HEK293 (cell line): ENCODE results near the gene UBALD2.

Source experiments
- FEZF1 ChIP-seq: fragments of 450-650 bp; formaldehyde crosslinking; IDR thresholded peaks from 2 replicates; pipeline ENCODE4 v1.5.1; 2016; ENCODE audit warnings: missing biosample characterization, missing genetic modification characterization
- KLF16 ChIP-seq: fragments of 450-650 bp; formaldehyde crosslinking; IDR thresholded peaks from 2 replicates; pipeline ENCODE4 v1.5.1; 2017; ENCODE audit warnings: missing biosample characterization, missing genetic modification characterization
- MZF1 ChIP-seq: fragments of 450-650 bp; formaldehyde crosslinking; IDR thresholded peaks from 2 replicates; pipeline ENCODE4 v1.5.1; 2017; ENCODE audit warnings: missing biosample characterization, missing genetic modification characterization, borderline replicate concordance
- SCRT2 ChIP-seq: fragments of 450-650 bp; formaldehyde crosslinking; IDR thresholded peaks from 2 replicates; pipeline ENCODE4 v1.5.1; 2016; ENCODE audit warnings: missing biosample characterization, missing genetic modification characterization
- ZFP3 ChIP-seq: fragments of 450-650 bp; formaldehyde crosslinking; IDR thresholded peaks from 2 replicates; pipeline ENCODE4 v1.5.1; 2016; ENCODE audit warnings: low read depth, missing biosample characterization, missing genetic modification characterization
- ZFP37 ChIP-seq: fragments of 450-650 bp; formaldehyde crosslinking; IDR thresholded peaks from 2 replicates; pipeline ENCODE4 v1.5.1; 2016; ENCODE audit warnings: missing biosample characterization, missing genetic modification characterization
- ZFP69B ChIP-seq: fragments of 450-650 bp; formaldehyde crosslinking; IDR thresholded peaks from 2 replicates; pipeline ENCODE4 v1.5.1; 2016; ENCODE audit warnings: missing biosample characterization, missing genetic modification characterization
- ZNF114 ChIP-seq: fragments of 450-650 bp; formaldehyde crosslinking; IDR thresholded peaks from 2 replicates; pipeline ENCODE4 v1.5.0; 2017; ENCODE audit warnings: missing biosample characterization, missing genetic modification characterization
- ZNF146 ChIP-seq: fragments of 450-650 bp; formaldehyde crosslinking; IDR thresholded peaks from 2 replicates; pipeline ENCODE4 v1.5.1; 2016; ENCODE audit warnings: missing biosample characterization, missing genetic modification characterization
- ZNF155 ChIP-seq: fragments of 450-650 bp; formaldehyde crosslinking; IDR thresholded peaks from 2 replicates; pipeline ENCODE4 v1.5.1; 2016; ENCODE audit warnings: missing biosample characterization, missing genetic modification characterization
- ZNF174 ChIP-seq: fragments of 450-650 bp; formaldehyde crosslinking; IDR thresholded peaks from 2 replicates; pipeline ENCODE4 v1.5.0; 2017; ENCODE audit warnings: missing biosample characterization, mild to moderate bottlenecking, missing genetic modification characterization
- ZNF514 ChIP-seq: fragments of 450-650 bp; formaldehyde crosslinking; IDR thresholded peaks from 2 replicates; pipeline ENCODE4 v1.5.1; 2016; ENCODE audit warnings: missing biosample characterization, missing genetic modification characterization
- ZNF791 ChIP-seq: fragments of 450-650 bp; formaldehyde crosslinking; IDR thresholded peaks from 2 replicates; pipeline ENCODE4 v1.5.1; 2016; ENCODE audit warnings: missing biosample characterization, missing genetic modification characterization
- ZSCAN16 ChIP-seq: fragments of 450-650 bp; formaldehyde crosslinking; IDR thresholded peaks from 2 replicates; pipeline ENCODE4 v1.5.1; 2016; ENCODE audit warnings: missing biosample characterization, missing genetic modification characterization
- ZSCAN23 ChIP-seq: fragments of 450-650 bp; formaldehyde crosslinking; IDR thresholded peaks from 2 replicates; pipeline ENCODE4 v1.5.1; 2016; ENCODE audit warnings: missing biosample characterization, missing genetic modification characterization
- TF ChIP-seq, protein P1 (sequence below): fragments of 450-650 bp; formaldehyde crosslinking; IDR thresholded peaks from 2 replicates; pipeline ENCODE4 v1.5.1; 2016; ENCODE audit warnings: missing biosample characterization, missing genetic modification characterization
- TF ChIP-seq, protein P2 (sequence below): fragments of 450-650 bp; formaldehyde crosslinking; IDR thresholded peaks from 2 replicates; pipeline ENCODE4 v1.5.1; 2016; ENCODE audit warnings: missing biosample characterization, missing genetic modification characterization, low read depth
- TF ChIP-seq, protein P3 (sequence below): fragments of 450-650 bp; formaldehyde crosslinking; IDR thresholded peaks from 2 replicates; pipeline ENCODE4 v1.5.1; 2016; ENCODE audit warnings: missing biosample characterization, missing genetic modification characterization
- TF ChIP-seq, protein P4 (sequence below): fragments of 450-650 bp; formaldehyde crosslinking; IDR thresholded peaks from 2 replicates; pipeline ENCODE4 v1.5.1; 2016; ENCODE audit warnings: missing biosample characterization, missing genetic modification characterization, borderline replicate concordance
- TF ChIP-seq, protein P5 (sequence below): sonication (generic); formaldehyde crosslinking; IDR thresholded peaks from 2 replicates; pipeline ENCODE4 v1.8.1; 2022; ENCODE audit warnings: mild to moderate bottlenecking, moderate library complexity, missing genetic modification reagents
- TF ChIP-seq, protein P6 (sequence below): fragments of 450-650 bp; IDR thresholded peaks from 2 replicates; pipeline ENCODE4 v1.5.1; 2018; ENCODE audit warnings: missing biosample characterization, missing genetic modification characterization
- TF ChIP-seq, protein P7 (sequence below): fragments of 450-650 bp; formaldehyde crosslinking; IDR thresholded peaks from 2 replicates; pipeline ENCODE4 v1.5.1; 2016; ENCODE audit warnings: missing biosample characterization, missing genetic modification characterization

Gene UBALD2

DNA sequence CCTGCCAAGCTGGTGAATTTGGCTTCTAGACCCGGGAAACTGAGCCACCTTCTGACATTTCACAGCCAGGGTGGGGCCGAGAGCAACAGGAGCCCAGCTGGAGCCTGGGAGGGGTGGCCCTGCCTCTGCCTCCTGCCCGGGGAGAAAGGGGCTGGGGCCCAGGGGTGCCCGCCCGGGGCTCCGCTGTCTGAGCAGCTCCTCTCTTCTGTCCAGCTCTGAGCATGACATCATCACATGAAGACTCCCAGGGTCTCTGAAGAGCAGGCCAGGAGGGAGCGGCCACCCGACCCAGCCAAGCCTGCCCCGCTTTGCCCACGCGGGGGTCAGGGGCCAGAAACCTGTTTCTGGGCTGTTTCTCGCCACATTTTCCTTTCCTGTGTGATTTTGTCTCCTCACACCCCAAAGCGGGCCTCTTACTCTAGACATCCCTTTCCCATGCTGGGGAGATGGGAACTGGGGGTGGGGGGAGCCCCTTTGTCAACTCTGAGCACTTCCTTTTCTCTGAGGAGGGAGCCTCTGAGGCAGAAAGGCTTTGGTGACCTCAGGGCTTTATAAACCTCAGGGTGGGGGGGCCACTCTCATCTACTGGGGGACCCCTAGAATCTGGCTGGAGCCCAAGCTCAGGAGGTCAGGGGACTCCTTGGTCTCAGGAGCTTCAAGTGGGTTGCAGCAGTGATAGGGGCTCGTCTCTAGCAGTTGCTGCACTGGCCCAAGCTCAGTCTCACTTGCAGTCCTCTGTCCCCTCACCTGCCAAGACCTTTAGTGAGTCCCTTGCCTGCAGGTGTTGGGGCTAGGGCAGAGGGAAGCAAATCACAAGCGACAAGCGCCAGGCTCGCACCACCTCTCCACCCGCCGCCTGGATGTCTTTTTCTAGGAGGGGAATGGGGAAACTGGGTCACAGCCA, 7.6 kb downstream of the UBALD2 start (continued):
- TF ChIP-seq, protein P1, sequence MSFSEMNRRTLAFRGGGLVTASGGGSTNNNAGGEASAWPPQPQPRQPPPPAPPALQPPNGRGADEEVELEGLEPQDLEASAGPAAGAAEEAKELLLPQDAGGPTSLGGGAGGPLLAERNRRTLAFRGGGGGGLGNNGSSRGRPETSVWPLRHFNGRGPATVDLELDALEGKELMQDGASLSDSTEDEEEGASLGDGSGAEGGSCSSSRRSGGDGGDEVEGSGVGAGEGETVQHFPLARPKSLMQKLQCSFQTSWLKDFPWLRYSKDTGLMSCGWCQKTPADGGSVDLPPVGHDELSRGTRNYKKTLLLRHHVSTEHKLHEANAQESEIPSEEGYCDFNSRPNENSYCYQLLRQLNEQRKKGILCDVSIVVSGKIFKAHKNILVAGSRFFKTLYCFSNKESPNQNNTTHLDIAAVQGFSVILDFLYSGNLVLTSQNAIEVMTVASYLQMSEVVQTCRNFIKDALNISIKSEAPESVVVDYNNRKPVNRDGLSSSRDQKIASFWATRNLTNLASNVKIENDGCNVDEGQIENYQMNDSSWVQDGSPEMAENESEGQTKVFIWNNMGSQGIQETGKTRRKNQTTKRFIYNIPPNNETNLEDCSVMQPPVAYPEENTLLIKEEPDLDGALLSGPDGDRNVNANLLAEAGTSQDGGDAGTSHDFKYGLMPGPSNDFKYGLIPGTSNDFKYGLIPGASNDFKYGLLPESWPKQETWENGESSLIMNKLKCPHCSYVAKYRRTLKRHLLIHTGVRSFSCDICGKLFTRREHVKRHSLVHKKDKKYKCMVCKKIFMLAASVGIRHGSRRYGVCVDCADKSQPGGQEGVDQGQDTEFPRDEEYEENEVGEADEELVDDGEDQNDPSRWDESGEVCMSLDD (tag by site-specific recombination) = peak; percentile 33; the same call in 1 of the 2 replicates
- no peak for TF ChIP-seq ZNF155 (tag by site-specific recombination)
- TF ChIP-seq MZF1 (tag by site-specific recombination) = no peak
- TF ChIP-seq, protein P2, sequence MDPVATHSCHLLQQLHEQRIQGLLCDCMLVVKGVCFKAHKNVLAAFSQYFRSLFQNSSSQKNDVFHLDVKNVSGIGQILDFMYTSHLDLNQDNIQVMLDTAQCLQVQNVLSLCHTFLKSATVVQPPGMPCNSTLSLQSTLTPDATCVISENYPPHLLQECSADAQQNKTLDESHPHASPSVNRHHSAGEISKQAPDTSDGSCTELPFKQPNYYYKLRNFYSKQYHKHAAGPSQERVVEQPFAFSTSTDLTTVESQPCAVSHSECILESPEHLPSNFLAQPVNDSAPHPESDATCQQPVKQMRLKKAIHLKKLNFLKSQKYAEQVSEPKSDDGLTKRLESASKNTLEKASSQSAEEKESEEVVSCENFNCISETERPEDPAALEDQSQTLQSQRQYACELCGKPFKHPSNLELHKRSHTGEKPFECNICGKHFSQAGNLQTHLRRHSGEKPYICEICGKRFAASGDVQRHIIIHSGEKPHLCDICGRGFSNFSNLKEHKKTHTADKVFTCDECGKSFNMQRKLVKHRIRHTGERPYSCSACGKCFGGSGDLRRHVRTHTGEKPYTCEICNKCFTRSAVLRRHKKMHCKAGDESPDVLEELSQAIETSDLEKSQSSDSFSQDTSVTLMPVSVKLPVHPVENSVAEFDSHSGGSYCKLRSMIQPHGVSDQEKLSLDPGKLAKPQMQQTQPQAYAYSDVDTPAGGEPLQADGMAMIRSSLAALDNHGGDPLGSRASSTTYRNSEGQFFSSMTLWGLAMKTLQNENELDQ = no peak
- TF ChIP-seq, protein P3, sequence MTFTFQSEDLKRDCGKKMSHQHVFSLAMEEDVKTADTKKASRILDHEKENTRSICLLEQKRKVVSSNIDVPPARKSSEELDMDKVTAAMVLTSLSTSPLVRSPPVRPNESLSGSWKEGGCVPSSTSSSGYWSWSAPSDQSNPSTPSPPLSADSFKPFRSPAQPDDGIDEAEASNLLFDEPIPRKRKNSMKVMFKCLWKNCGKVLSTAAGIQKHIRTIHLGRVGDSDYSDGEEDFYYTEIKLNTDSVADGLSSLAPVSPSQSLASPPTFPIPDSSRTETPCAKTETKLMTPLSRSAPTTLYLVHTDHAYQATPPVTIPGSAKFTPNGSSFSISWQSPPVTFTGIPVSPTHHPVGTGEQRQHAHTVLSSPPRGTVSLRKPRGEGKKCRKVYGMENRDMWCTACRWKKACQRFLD (tag by site-specific recombination) = no peak
- no peak for TF ChIP-seq ZNF514 (tag by site-specific recombination)
- peak; percentile 81 for TF ChIP-seq SCRT2 (tag by site-specific recombination)
- no peak for TF ChIP-seq ZSCAN23 (tag by site-specific recombination)
- TF ChIP-seq, protein P4, sequence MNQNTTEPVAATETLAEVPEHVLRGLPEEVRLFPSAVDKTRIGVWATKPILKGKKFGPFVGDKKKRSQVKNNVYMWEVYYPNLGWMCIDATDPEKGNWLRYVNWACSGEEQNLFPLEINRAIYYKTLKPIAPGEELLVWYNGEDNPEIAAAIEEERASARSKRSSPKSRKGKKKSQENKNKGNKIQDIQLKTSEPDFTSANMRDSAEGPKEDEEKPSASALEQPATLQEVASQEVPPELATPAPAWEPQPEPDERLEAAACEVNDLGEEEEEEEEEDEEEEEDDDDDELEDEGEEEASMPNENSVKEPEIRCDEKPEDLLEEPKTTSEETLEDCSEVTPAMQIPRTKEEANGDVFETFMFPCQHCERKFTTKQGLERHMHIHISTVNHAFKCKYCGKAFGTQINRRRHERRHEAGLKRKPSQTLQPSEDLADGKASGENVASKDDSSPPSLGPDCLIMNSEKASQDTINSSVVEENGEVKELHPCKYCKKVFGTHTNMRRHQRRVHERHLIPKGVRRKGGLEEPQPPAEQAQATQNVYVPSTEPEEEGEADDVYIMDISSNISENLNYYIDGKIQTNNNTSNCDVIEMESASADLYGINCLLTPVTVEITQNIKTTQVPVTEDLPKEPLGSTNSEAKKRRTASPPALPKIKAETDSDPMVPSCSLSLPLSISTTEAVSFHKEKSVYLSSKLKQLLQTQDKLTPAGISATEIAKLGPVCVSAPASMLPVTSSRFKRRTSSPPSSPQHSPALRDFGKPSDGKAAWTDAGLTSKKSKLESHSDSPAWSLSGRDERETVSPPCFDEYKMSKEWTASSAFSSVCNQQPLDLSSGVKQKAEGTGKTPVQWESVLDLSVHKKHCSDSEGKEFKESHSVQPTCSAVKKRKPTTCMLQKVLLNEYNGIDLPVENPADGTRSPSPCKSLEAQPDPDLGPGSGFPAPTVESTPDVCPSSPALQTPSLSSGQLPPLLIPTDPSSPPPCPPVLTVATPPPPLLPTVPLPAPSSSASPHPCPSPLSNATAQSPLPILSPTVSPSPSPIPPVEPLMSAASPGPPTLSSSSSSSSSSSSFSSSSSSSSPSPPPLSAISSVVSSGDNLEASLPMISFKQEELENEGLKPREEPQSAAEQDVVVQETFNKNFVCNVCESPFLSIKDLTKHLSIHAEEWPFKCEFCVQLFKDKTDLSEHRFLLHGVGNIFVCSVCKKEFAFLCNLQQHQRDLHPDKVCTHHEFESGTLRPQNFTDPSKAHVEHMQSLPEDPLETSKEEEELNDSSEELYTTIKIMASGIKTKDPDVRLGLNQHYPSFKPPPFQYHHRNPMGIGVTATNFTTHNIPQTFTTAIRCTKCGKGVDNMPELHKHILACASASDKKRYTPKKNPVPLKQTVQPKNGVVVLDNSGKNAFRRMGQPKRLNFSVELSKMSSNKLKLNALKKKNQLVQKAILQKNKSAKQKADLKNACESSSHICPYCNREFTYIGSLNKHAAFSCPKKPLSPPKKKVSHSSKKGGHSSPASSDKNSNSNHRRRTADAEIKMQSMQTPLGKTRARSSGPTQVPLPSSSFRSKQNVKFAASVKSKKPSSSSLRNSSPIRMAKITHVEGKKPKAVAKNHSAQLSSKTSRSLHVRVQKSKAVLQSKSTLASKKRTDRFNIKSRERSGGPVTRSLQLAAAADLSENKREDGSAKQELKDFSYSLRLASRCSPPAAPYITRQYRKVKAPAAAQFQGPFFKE (tag by site-specific recombination) = no peak
- TF ChIP-seq ZNF791 = no peak
- TF ChIP-seq ZNF114 (tag by site-specific recombination) = no peak
- no peak for TF ChIP-seq KLF16 (tag by site-specific recombination)
- TF ChIP-seq, protein P5, sequence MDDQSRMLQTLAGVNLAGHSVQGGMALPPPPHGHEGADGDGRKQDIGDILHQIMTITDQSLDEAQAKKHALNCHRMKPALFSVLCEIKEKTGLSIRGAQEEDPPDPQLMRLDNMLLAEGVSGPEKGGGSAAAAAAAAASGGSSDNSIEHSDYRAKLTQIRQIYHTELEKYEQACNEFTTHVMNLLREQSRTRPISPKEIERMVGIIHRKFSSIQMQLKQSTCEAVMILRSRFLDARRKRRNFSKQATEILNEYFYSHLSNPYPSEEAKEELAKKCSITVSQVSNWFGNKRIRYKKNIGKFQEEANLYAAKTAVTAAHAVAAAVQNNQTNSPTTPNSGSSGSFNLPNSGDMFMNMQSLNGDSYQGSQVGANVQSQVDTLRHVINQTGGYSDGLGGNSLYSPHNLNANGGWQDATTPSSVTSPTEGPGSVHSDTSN (CRISPR knock-in tag) = no peak
- no peak for TF ChIP-seq ZNF146 (tag by site-specific recombination)
- no peak for TF ChIP-seq ZFP37 (tag by site-specific recombination)
- TF ChIP-seq, protein P6, sequence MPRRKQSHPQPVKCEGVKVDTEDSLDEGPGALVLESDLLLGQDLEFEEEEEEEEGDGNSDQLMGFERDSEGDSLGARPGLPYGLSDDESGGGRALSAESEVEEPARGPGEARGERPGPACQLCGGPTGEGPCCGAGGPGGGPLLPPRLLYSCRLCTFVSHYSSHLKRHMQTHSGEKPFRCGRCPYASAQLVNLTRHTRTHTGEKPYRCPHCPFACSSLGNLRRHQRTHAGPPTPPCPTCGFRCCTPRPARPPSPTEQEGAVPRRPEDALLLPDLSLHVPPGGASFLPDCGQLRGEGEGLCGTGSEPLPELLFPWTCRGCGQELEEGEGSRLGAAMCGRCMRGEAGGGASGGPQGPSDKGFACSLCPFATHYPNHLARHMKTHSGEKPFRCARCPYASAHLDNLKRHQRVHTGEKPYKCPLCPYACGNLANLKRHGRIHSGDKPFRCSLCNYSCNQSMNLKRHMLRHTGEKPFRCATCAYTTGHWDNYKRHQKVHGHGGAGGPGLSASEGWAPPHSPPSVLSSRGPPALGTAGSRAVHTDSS (tag by site-specific recombination) = no peak
- TF ChIP-seq, protein P7, sequence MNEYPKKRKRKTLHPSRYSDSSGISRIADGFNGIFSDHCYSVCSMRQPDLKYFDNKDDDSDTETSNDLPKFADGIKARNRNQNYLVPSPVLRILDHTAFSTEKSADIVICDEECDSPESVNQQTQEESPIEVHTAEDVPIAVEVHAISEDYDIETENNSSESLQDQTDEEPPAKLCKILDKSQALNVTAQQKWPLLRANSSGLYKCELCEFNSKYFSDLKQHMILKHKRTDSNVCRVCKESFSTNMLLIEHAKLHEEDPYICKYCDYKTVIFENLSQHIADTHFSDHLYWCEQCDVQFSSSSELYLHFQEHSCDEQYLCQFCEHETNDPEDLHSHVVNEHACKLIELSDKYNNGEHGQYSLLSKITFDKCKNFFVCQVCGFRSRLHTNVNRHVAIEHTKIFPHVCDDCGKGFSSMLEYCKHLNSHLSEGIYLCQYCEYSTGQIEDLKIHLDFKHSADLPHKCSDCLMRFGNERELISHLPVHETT = no peak
- no peak for TF ChIP-seq ZFP3 (tag by site-specific recombination)
- no peak for TF ChIP-seq ZSCAN16 (tag by site-specific recombination)
- TF ChIP-seq ZNF174 (tag by site-specific recombination) = no peak
- no peak for TF ChIP-seq ZFP69B (tag by site-specific recombination)
- no peak for TF ChIP-seq FEZF1 (tag by site-specific recombination)
